DOHH2 (cell line): Measurements from ENCODE around the gene NEAT1.

Experiments used
- H3F3A ChIP-seq: fragments of 200-600 bp; sonication (generic), shearing (Covaris generic); 2 replicates; pipeline ENCODE4 v1.6.0; 2016; ENCODE audit warnings: antibody characterized with exemption, mild to moderate bottlenecking; ENCODE audit not compliant: control insufficient read depth, insufficient read depth
- H3K27ac ChIP-seq: fragments of 200-600 bp; sonication (generic); 2 replicates; pipeline ENCODE4 v1.5.1; 2014; ENCODE audit warnings: low read depth, mild to moderate bottlenecking, low read length, moderate library complexity
- H3K27me3 ChIP-seq: fragments of 200-600 bp; sonication (generic); 2 replicates; pipeline ENCODE4 v1.6.1; 2014; ENCODE audit warnings: mild to moderate bottlenecking, low read length, mixed read lengths; ENCODE audit not compliant: control insufficient read depth
- H3K36me3 ChIP-seq: fragments of 200-600 bp; sonication (generic); 2 replicates; pipeline ENCODE4 v1.6.1; 2014; ENCODE audit warnings: mild to moderate bottlenecking, low read length, moderate library complexity, mixed read lengths; ENCODE audit not compliant: control insufficient read depth
- H3K4me1 ChIP-seq: fragments of 200-600 bp; sonication (generic); 2 replicates; pipeline ENCODE4 v1.6.1; 2014; ENCODE audit warnings: mild to moderate bottlenecking, low read length, mixed read lengths; ENCODE audit not compliant: control insufficient read depth
- H3K4me2 ChIP-seq: fragments of 200-600 bp; sonication (generic); 2 replicates; pipeline ENCODE4 v1.6.0; 2014; ENCODE audit warnings: mild to moderate bottlenecking, low read length, moderate library complexity
- H3K4me3 ChIP-seq: fragments of 200-600 bp; sonication (generic); 2 replicates; pipeline ENCODE4 v1.5.1; 2014; ENCODE audit warnings: mild to moderate bottlenecking, low read length, mixed read lengths
- H3K79me2 ChIP-seq: fragments of 200-600 bp; sonication (generic); 2 replicates; pipeline ENCODE4 v1.6.1; 2014; ENCODE audit warnings: mild to moderate bottlenecking, low read length, mixed read lengths; ENCODE audit not compliant: control insufficient read depth
- H3K9me2 ChIP-seq: fragments of 200-600 bp; sonication (generic); replicated peaks from 2 replicates; pipeline ENCODE4 v1.6.1; 2014; ENCODE audit warnings: mild to moderate bottlenecking, low read length, mixed read lengths; ENCODE audit not compliant: control insufficient read depth
- H3K9me3 ChIP-seq: fragments of 200-600 bp; sonication (generic); 2 replicates; pipeline ENCODE4 v1.6.1; 2014; ENCODE audit warnings: antibody characterized with exemption, low read length, mixed read lengths; ENCODE audit not compliant: control insufficient read depth, insufficient read depth
- H4K20me1 ChIP-seq: fragments of 200-600 bp; sonication (generic); 2 replicates; pipeline ENCODE4 v1.6.0; 2014; ENCODE audit warnings: low read depth, mild to moderate bottlenecking, antibody characterized with exemption, low read length, moderate library complexity; ENCODE audit not compliant: control insufficient read depth, insufficient read depth
- CTCF ChIP-seq: fragments of 200-600 bp; sonication (generic); IDR thresholded peaks from one replicate; pipeline ENCODE4 v1.5.1; 2014; ENCODE audit warnings: antibody characterized with exemption, mild to moderate bottlenecking, low read depth, low read length; ENCODE audit not compliant: poor library complexity, severe bottlenecking
- EZH2phosphoT487 ChIP-seq: fragments of 200-600 bp; sonication (generic); IDR thresholded peaks from 2 replicates; pipeline ENCODE4 v1.6.1; 2017; ENCODE audit warnings: borderline replicate concordance, mild to moderate bottlenecking, antibody characterized with exemption, low read length, moderate library complexity, mixed read lengths

Gene NEAT1

GRCh38 chr11:65420506-65420905, 2.1 kb upstream of the NEAT1 start:
- Histone ChIP-seq H3F3A (peaks cover 61% of the 10 kb centered on the region), H3K4me2 (peak overlapping the region; percentile 88), H3K27ac (peak overlapping the region; percentile 90), H3K27me3 (no peaks in the 10 kb centered on the region), H4K20me1 (peaks cover 7% of the 10 kb centered on the region; the same call in 1 of the 2 replicates), H3K4me1 (peaks cover 69% of the 10 kb centered on the region), H3K9me3 (no peaks in the 10 kb centered on the region), H3K79me2 (peaks cover 78% of the 10 kb centered on the region), H3K9me2 (no peaks in the 10 kb centered on the region), H3K36me3 (peaks cover 35% of the 10 kb centered on the region), H3K4me3 (peak overlapping the region; percentile 76)
- TF ChIP-seq CTCF (no peak), EZH2phosphoT487 (no peak)

GRCh38 chr11:65420979-65421793, 1.4 kb upstream of the NEAT1 start:
- H3K4me1 ChIP-seq = peaks cover 65% of the 10 kb centered on the region

GRCh38 chr11:65421794-65422632, 585 bp upstream of the NEAT1 start:
- Histone ChIP-seq H3K27me3 (no peaks in the 10 kb centered on the region), H3K4me1 (peaks cover 65% of the 10 kb centered on the region), H3F3A (peaks cover 74% of the 10 kb centered on the region), H3K9me3 (no peaks in the 10 kb centered on the region), H3K9me2 (no peaks in the 10 kb centered on the region), H3K27ac (peak overlapping the region; percentile 90), H4K20me1 (peaks cover 14% of the 10 kb centered on the region; the same call in 1 of the 2 replicates), H3K4me2 (peak overlapping the region; percentile 88), H3K79me2 (peaks cover 87% of the 10 kb centered on the region), H3K36me3 (peaks cover 50% of the 10 kb centered on the region), H3K4me3 (peak overlapping the region; percentile 76)
- TF ChIP-seq EZH2phosphoT487 (no peak), CTCF (no peak)

More at GRCh38 chr11:65420979-65421793, 1.4 kb upstream of the NEAT1 start:
- H3K4me2 ChIP-seq = peak overlapping the region; percentile 88
- no peaks in the 10 kb centered on the region for H3K9me3 ChIP-seq
- H3K27me3 ChIP-seq = no peaks in the 10 kb centered on the region
- TF ChIP-seq CTCF = no peak
- TF ChIP-seq EZH2phosphoT487 = no peak
- H3K27ac ChIP-seq = peak overlapping the region; percentile 90
- peaks cover 8% of the 10 kb centered on the region; the same call in 1 of the 2 replicates for H4K20me1 ChIP-seq
- H3K79me2 ChIP-seq = peaks cover 85% of the 10 kb centered on the region
- H3F3A ChIP-seq = peaks cover 67% of the 10 kb centered on the region
- H3K36me3 ChIP-seq = peaks cover 42% of the 10 kb centered on the region
- H3K4me3 ChIP-seq = peak overlapping the region; percentile 76
- H3K9me2 ChIP-seq = no peaks in the 10 kb centered on the region
